Heart left ventricle (tissue), 16 donors: ENCODE measurements around the gene RNF112. TPM values are rescaled to one million over a fixed set of nuclear protein-coding genes. Genes with fewer than 3 reads are reported as not detected.

ENCODE experiments used
- ATAC-seq, 4 donors: fragments of 200-7000 bp; cut with Tn5 transposase; one replicate each; pipeline ENCODE4 v1.9.1; 2020 to 2022; ENCODE audit warnings: moderate library complexity in 4 of 4, mild to moderate bottlenecking in 3 of 4, moderate number of reproducible peaks in 1 of 4
- DNase-seq, 5 donors: peaks; one replicate each; pipeline ENCODE4 v3.0.0-alpha.2; 2020
- H3K27ac ChIP-seq, 12 donors: fragments of 200-600 bp; sonication (generic) in 4 of 12; one replicate each; pipeline versions ENCODE4 v1.5.0 to v1.8.0; 2016 to 2022; ENCODE audit warnings: mild to moderate bottlenecking in 2 of 12
- H3K27me3 ChIP-seq, 9 donors: fragments of 200-600 bp; sonication (generic) in 2 of 9; one replicate each; pipeline versions ENCODE4 v1.5.1 to v1.8.0; 2016 to 2022; ENCODE audit warnings: mild to moderate bottlenecking in 3 of 9
- H3K36me3 ChIP-seq, 9 donors: fragments of 200-600 bp; sonication (generic) in 2 of 9; one replicate each; pipeline versions ENCODE4 v1.5.0 to v1.8.0; 2018 to 2022; ENCODE audit warnings: mild to moderate bottlenecking in 2 of 9
- H3K4me1 ChIP-seq, 12 donors: fragments of 200-600 bp; sonication (generic) in 4 of 12; one replicate each; pipeline versions ENCODE4 v1.5.0 to v1.8.0; 2016 to 2022; ENCODE audit warnings: mild to moderate bottlenecking in 3 of 12
- H3K4me3 ChIP-seq, 12 donors: fragments of 200-600 bp; sonication (generic) in 4 of 12; one replicate each; pipeline versions ENCODE4 v1.5.0 to v1.8.0; 2017 to 2022; ENCODE audit warnings: mild to moderate bottlenecking in 9 of 12, moderate library complexity in 4 of 12
- H3K9me3 ChIP-seq, 12 donors: fragments of 200-600 bp; sonication (generic) in 4 of 12; one replicate each; pipeline versions ENCODE4 v1.5.0 to v1.8.0; 2016 to 2022; ENCODE audit warnings: mild to moderate bottlenecking in 1 of 12
- POLR2A ChIP-seq, 2 donors: fragments of 450-650 bp; IDR thresholded peaks; one replicate each; pipeline ENCODE4 v1.6.1; 2017; ENCODE audit warnings: antibody characterized with exemption in 2 of 2, mild to moderate bottlenecking in 2 of 2, moderate library complexity in 2 of 2
- WGBS, 4 donors: extraction: QIAGEN DNeasy Blood & Tissue Kit in 2 of 4; methylation state at CpG; one replicate each; pipeline versions ENCODE4 v1.1.5 to v1.1.7; 2013 to 2018; 5-methylcytosine and 5-hydroxymethylcytosine counted together
- intact Hi-C, 10 donors: fragments of 100-400 bp; cut with DNase I; formaldehyde crosslinking; loops; one replicate each; pipeline versions ENCODE4 v1.11.1 to v1.14.2; 2022
- polyA plus RNA-seq, 2 donors: library from polyadenylated mRNA; stranded (reverse); fragments of 200-250 nt; gene quantifications; one replicate each; pipeline ENCODE4 v1.2.3, GENCODE V29; 2013
- total RNA-seq, 9 donors: library from RNA; depleted of rRNA in 2 of 9; stranded (reverse); fragments of >200 nt in 2 of 9; fragmentation: NEBNext Ultra II Directional in 3 of 9; extraction: Animal tissue kit (Norgen Biotek cat#: 25700) in 3 of 9; gene quantifications; one replicate each; pipeline versions ENCODE4 v1.1.0 to v1.2.4, GENCODE V29; 2016 to 2023
- TF ChIP-seq, protein P1 (sequence below), 12 donors: fragments of 200-600 bp; sonication (generic) in 4 of 12; IDR thresholded peaks; one replicate each; pipeline versions ENCODE4 v1.5.0 to v1.8.0; 2018 to 2022; ENCODE audit warnings: antibody characterized with exemption in 12 of 12, mild to moderate bottlenecking in 5 of 12
- donor health status: ischemic (EF 13 %, LVEDD 7.1; RV severe dilation, severe dysfunction).
- donor health status: healthy with polysubstance abuse.
- donor health status: DM: no; HTN: yes; CAD: no.
- donor health status: DM: no; HTN: no; CAD: no.
- donor health status: ischemic (EF 25% LVEDD 6.9; RV normal size, moderate dysfunction).
- donor health status: ischemic (EF 25% LVEDD 5.7; RV mildly dilated, moderate dysfunction).
- donor health status: healthy.
- donor health status: DM: yes; HTN: yes; CAD: no.
- donor health status: ischemic (EF 35%, LVEDD 5.7; RV mildly dilated, moderate dysfunction).
- donor health status: nonischemic (EF 11% LVEDD 7.7; RV severe dilation, severe dysfunction).
- donor health status: DM: yes; HTN: yes; CAD: no.
- donor health status: PGD.
- donor health status: ischemic (EF 29% LVEDD 5.4; RV normal size, mild dysfunction).
- donor health status: nonischemic (EF 23%, LVEDD 6.1; RV moderate dilation, normal function).

The RNF112 gene
- total and polyA plus RNA-seq, 11 donors, result 0.45 to 3.0 (median 1.4) TPM

DNA sequence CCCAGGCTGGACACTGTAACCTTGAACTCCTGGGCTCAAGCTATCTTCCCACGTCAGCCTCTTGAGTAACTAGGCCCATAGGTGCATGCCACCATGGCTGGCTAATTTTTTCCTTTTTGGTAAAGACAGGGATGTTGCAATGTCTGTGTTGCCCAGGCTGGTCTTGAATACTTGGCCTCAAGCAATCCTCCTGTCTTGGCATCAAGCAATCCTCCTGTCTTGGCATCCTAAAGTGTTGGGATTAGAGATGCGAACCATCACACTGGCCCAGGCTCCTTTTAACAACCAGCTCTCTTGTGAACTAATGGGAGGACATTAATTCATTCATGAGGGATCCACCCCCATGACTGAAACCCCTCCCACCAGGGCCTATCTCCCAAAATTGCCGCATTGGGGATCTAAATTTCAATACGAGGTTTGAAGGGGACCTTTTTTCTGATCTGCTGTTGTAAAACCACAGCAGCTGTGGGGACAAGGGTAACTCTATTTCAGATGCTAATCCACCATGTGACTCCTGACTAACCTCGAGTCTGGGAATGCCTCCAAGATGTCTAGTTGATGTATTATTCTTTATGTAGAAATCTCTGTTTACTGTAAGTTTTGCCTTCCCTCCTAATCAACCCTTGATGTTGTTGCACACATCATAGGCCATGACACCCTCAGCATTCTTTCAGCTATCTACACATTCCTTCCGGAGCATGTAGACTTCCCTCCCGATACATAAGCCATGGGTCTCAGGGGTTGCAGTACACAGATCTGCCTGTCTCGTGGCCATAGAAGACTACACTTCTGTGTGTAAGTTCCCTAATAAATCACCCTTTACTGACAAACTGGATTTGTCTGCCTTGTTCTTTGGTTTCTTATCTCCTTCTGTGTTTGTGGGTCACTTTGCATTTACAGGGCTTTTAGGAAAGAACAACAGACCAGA is 37.6 kb downstream of the RNF112 start:
- Histone ChIP-seq H3K4me3 (no peak overlapping the region), H3K27ac (peak overlapping the region in 2 of 12 donors; percentile 61 to 90), H3K36me3 (no peaks in the 10 kb centered on the region), H3K27me3 (peaks cover 0 to 4% (median 0%) of the 10 kb centered on the region in 9 donors), H3K4me1 (peaks cover 0 to 20% (median 0%) of the 10 kb centered on the region in 12 donors), H3K9me3 (peaks cover 0 to 10% (median 0%) of the 10 kb centered on the region in 12 donors)
- 52 to 63% (median 56%) methylated on average over 8 of the region's 8 CpGs for WGBS, 4 donors
- TF ChIP-seq, protein P1, sequence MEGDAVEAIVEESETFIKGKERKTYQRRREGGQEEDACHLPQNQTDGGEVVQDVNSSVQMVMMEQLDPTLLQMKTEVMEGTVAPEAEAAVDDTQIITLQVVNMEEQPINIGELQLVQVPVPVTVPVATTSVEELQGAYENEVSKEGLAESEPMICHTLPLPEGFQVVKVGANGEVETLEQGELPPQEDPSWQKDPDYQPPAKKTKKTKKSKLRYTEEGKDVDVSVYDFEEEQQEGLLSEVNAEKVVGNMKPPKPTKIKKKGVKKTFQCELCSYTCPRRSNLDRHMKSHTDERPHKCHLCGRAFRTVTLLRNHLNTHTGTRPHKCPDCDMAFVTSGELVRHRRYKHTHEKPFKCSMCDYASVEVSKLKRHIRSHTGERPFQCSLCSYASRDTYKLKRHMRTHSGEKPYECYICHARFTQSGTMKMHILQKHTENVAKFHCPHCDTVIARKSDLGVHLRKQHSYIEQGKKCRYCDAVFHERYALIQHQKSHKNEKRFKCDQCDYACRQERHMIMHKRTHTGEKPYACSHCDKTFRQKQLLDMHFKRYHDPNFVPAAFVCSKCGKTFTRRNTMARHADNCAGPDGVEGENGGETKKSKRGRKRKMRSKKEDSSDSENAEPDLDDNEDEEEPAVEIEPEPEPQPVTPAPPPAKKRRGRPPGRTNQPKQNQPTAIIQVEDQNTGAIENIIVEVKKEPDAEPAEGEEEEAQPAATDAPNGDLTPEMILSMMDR (IDR thresholded peaks at IDR 0.05), result no peak
- no peak for TF ChIP-seq POLR2A (IDR thresholded peaks at IDR 0.05)
- peak in 3 of 4 donors; percentile 30 to 52 (median 49) for ATAC-seq
- intact Hi-C loops, result loop anchor here in 5 of 10 donors (2.0 to 5.0 kb wide), 3 partner anchors 71 to 86 kb away; partner anchors contain the start of genes B9D1 (in 4 of the 5) and MAPK7 (in 1 of the 5)
- no peak for DNase-seq

DNA sequence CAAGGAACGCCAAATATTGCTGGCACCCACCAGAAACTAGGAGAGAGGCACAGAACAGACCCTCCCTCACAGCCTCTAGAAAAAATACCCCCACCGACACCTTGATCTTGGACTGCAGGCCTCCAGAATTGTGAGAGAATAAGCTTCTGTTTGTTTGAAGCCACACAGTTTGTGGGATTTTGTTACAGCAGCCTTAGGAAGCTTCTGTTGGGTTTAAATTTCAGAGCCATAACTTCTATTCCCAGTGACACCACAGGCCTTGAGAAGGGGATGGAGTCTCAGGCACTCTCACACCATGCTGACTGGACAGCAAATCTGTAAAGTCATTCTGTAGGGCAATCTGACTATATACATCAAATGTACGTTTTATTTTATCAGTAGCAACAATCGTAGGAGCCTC is 38.6 kb downstream of the RNF112 start:
- ATAC-seq (no peak), DNase-seq (no peak)
- Histone ChIP-seq H3K27me3 (peaks cover 0 to 4% (median 0%) of the 10 kb centered on the region in 9 donors), H3K27ac (peak overlapping the region in 1 of 12 donors; percentile 90), H3K4me1 (peaks cover 0 to 20% (median 0%) of the 10 kb centered on the region in 12 donors), H3K9me3 (peaks cover 0 to 10% (median 0%) of the 10 kb centered on the region in 12 donors), H3K36me3 (no peaks in the 10 kb centered on the region), H3K4me3 (no peak overlapping the region)
- intact Hi-C loops, result loop anchor here in 5 of 10 donors (2.0 to 5.0 kb wide), 3 partner anchors 72 to 87 kb away; partner anchors contain the start of genes B9D1 (in 4 of the 5) and MAPK7 (in 1 of the 5)
- WGBS, 4 donors, result 84 to 93% (median 87%) methylated on average over 4 of the region's 4 CpGs
- TF ChIP-seq, protein P1 (IDR thresholded peaks at IDR 0.05), result no peak
- no peak for TF ChIP-seq POLR2A (IDR thresholded peaks at IDR 0.05)

DNA sequence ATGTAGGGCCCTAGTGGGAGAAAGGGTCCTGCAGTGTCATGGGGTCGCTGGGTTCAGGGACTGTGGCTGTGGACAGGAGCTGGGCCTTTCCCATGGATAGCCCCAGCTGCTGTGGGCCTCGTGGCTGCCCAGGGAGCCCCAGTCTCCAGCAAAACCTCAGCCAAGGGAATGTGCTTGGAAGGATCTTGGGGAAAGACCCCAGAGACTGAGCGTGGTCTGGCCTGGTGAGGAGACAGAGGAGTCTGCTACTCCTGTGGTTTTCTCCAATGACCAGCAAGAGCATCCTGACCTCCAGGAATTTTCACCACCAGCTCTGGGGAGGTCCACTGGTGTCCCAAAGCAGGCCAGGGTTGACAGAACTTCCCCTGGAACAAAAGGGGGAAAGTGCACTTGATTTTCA is 42.3 kb downstream of the RNF112 start:
- peaks cover 0 to 8% (median 0%) of the 10 kb centered on the region in 12 donors for H3K4me1 ChIP-seq
- ATAC-seq (no peak), DNase-seq (no peak)
- H3K36me3 ChIP-seq, result no peaks in the 10 kb centered on the region
- 79 to 89% (median 86%) methylated on average over 3 of the region's 3 CpGs for WGBS, 4 donors
- TF ChIP-seq, protein P1 (IDR thresholded peaks at IDR 0.05), result no peak
- no peak for TF ChIP-seq POLR2A (IDR thresholded peaks at IDR 0.05)
- H3K9me3 ChIP-seq, result no peaks in the 10 kb centered on the region
- no peak overlapping the region for H3K27ac ChIP-seq
- no peak overlapping the region for H3K4me3 ChIP-seq
- intact Hi-C loops, result no loop called here
- peaks cover 0 to 4% (median 0%) of the 10 kb centered on the region in 9 donors for H3K27me3 ChIP-seq

DNA sequence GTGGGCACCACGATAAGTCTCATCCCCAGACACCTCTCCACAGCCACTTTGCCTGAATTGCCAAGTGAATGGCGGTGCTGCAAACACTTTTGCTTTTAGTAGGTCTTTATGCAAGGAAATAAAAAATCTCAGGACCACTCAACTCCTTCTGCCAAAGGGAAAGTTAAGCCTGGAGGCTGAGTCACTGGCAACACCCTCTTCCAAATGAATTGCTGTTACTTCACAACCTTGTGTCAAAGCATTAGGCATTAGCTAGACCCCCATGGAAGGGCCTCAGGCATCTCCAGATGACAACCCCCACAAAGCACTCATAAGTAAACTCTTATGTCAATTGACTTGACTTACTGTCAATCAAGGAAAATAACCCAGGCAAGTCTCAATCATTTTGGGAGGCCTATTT is 43.0 kb downstream of the RNF112 start:
- intact Hi-C loops, result no loop called here
- peaks cover 0 to 4% (median 0%) of the 10 kb centered on the region in 9 donors for H3K27me3 ChIP-seq

More for the DNA sequence above, 43.0 kb downstream of the RNF112 start:
- no peaks in the 10 kb centered on the region for H3K9me3 ChIP-seq
- H3K36me3 ChIP-seq, result no peaks in the 10 kb centered on the region
- peaks cover 0 to under 1% (median 0%) of the 10 kb centered on the region in 12 donors for H3K4me1 ChIP-seq
- DNase-seq, result no peak
- H3K4me3 ChIP-seq, result no peak overlapping the region
- H3K27ac ChIP-seq, result no peak overlapping the region
- TF ChIP-seq, protein P1 (IDR thresholded peaks at IDR 0.05), result no peak
- TF ChIP-seq POLR2A (IDR thresholded peaks at IDR 0.05), result no peak
- 79 to 93% (median 92%) methylated on average over 2 of the region's 2 CpGs for WGBS, 4 donors
- ATAC-seq, result no peak
